ENCODE results near the gene CYP4F3.
"Not testable (repeated sequence)": the region's sequence is repeated elsewhere in the genome, so short reads cannot be mapped to it uniquely, and the experiment has no call there.

CYP4F3 gene

DNA sequence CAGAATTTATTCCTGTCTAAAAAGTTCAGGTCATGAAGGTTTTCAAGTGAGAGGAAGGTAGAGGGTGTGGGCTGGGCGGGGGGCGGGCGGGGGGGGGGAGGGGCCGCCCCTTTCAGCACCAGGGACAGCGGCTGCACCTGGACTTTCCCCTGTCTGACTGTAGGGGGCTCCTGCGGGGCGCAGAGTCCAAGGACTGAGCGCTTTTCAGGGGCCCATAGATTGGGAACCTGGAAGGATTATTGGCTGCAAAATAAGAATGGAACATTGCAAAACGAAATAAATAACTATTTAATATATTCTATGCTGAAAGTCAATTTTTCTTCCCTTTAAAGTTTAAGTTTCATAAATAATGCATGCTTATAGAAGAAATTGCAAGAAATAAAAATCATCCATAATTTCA is 8.9 kb upstream of the CYP4F3 start:
- DNase-seq, result peak in 1 of 2 experiments; percentile 9

GRCh38 chr19:15633082-15633835 is 7.4 kb upstream of the CYP4F3 start:
- no peak for DNase-seq

DNA sequence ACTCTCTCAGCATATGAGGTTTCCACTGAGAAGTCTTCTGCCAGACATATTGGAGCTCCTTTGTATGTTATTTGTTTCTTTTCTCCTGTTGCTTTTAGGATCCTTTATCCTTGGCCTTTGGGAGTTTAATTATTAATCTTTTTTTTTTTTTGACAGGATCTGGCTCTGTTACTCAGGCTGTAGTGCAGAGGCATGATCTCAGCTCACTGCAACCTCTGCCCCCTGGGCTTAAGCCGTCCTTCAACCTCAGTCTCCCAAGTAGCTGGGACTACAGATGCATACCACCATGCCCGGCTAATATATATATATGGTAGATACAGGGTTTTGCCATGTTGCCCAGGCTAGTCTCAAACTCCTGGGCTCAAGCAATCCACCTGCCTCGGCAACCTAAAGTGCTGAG is 6.6 kb upstream of the CYP4F3 start:
- no peak for DNase-seq

DNA sequence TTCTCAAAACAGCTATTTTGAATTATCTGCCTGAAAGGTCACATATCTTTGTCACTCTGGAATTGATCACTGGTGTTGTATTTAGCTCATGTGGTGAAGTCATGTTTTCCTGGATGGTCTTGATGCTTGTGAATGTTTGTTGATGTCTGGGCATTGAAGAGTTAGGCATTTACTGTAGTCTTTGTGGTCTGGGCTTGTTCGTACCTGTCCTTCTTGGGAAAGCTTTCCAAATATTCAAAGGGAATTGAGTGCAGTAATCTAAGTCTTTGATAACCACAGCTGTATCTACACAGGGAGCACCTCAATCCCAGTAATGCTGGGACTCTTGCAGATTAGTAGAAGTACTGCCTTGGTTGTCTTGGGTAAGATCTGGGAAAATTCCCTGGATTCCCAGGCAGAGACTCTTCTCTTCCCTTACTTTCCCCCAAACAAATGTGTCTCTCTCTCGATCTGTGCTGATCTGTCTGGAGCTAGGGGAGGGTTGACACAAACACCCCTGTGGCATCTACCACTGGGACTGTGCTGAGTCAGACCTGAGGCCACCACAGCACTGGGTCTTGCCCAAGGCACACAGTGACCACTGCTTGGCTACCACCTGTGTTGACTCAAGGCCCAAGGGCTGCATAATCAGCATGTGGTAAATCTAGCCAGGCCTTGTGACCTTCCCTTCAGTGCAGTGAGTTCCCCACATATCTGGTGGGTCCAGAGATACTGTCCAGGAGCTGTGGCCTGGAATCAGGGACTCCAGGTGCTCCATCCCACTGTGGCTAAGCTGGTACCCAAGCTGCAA is 5.5 kb upstream of the CYP4F3 start:
- DNase-seq, result no peak

GRCh38 chr19:15636026-15636425 is 4.7 kb upstream of the CYP4F3 start:
- no peak for DNase-seq

DNA sequence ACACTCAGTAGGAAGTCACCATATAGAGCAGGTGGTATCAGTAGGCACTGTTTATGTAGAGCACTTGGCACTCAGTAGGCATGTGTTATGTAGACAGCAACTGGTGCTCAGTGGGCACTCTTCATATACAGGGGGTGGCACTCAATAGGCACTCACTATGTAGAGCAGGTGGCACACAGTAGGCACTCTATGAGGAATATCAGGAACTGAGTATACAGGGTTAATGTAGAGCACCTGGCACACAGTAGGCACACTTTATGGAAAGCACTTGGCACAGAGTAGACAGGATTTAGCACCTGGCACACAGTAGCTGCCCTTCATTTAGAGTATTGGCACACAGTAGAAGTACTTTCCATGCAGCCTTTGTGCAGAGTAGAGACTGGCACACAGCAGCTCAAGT is 1.1 kb upstream of the CYP4F3 start:
- DNase-seq, result no peak

- DNase-seq, result no peak
Measured at GRCh38 chr19:15640904-15641597, 354 bp downstream of the CYP4F3 start.

DNA sequence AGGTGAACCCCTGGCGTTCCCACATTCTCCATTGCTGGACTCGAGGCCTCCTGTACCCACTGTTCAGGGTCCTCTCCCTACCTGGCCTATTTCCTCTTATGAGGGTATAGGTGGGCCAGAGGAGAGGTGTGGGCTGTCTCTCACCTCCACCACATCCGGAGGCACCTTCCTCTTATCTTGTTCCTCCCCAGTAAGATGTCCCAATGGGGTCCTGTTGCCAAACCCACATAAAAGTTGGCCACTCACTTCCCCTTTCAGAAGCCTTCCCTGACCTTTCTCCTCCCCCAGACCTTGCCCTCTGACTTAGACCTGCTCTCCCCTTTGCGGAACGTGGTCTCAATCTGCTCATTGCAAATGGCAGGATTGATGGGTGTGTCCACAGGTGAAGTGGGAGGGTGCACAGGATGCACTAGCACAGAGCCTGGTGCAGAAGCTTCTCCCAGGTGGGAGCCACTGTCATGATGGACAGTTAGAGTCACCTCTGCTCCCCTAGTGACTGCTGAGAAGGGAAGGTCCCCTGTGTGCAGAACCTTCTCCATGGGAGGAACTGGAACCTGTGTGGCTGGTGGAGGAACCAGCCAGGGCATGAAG is 1.3 kb downstream of the CYP4F3 start:
- no peak for DNase-seq

DNA sequence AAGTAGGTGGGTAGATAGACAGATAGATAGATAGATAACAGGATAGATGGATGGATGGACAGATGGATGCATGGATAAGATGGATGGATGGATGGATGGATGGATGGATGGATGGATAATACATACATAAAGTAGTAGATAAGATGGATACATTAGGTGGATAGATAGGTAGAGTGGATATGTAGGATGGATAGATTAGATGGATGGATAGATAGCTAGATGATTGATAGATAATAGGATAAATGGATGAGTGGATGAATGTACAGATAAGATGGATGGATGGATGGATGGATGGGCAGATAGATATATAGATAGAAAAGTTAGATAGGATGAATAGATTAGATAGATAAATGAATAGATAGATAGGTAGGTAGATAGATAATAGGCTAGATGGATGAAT is 2.1 kb downstream of the CYP4F3 start:
- DNase-seq, result no peak

GRCh38 chr19:15643387-15643786 is 2.7 kb downstream of the CYP4F3 start:
- DNase-seq, result no peak

GRCh38 chr19:15644066-15644741 is 3.5 kb downstream of the CYP4F3 start:
- no peak for DNase-seq

DNA sequence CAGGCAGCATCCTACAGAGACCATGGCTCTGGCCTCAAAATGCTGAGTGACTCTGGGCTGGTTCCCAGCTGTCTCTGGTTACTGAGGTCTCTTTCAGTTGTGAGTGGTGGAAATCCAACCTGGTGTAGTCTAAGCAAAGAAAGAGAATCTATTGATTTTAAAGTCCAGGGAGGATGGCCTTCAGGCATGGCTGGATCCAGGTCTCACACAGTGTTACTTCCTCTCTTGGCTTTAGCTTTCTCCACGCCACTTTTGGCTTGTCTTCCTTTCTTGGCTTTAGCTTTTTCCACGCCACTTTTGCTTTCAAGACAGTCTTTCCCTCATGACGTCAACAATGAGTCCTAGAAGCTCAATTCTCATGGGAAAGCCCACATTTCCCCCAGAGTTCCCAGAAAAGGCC is 4.1 kb downstream of the CYP4F3 start:
- no peak for DNase-seq

DNA sequence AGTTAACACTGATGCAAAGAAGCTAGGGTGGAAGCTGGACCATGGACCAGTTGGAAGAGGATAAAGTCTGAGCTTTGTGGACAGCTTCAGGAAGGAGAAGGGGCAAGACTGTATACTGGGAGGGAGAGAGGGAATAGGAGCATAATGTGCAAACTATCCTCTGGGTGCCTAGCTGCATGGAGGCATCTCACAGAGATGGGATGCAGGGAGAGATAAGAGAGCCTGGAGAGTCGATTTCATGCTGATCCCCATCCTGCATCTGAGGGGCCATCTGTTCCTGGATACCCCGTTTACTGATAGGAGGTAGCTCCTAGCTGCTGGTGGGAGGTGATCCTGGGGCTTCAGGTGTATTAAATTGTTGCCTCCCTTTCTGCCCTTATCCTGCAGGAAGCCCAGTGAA is 8.8 kb downstream of the CYP4F3 start:
- no peak for DNase-seq

GRCh38 chr19:15650123-15650522 is 9.4 kb downstream of the CYP4F3 start:
- DNase-seq, result not testable (repeated sequence)

DNA sequence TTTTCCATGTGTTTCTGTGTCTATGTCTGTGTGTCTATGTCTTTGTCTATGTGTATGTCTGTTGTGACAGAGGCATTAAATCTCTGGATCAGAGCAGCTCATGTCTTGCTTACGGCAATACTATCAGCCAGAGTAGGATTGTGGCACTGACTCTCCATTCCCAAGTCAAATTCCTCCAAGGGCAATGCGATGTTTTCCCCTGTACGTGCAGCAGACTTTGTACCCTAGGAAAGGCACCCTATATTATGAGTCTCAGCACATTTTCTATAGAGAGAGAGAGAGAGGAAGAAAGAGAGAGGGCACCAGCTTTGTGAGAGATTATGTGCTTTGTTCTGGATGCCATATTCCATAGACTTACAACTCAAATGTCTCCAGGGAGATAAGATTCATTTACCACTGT is 11.1 kb downstream of the CYP4F3 start:
- DNase-seq, result no peak

DNA sequence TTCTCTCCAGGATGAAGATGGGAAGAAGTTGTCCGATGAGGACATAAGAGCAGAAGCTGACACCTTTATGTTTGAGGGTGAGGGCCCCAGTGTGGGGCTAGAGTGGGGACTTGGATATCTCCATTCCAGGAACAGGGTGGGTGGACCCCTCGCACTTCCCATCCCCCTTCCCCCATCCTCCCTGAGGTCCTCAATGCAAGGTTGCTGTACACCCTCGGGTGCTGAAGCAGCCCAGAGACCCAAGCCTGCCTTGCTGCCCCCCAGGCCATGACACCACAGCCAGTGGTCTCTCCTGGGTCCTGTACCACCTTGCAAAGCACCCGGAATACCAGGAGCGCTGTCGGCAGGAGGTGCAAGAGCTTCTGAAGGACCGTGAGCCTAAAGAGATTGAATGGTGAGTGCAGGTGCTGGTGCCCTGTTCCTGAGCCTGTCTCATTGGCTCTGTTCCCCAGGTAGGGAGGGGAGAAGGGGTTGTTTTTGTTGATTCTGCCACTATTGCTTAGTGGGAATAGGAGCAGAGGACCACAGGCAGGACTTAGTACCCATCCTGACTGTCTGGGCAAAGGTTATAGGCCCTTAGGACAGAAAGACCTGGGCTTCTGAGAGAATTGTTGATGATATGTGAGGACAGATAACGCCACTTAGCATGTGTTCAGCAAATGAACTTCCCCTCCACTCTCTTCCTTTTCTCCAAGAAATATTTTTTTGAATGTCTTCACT is 12.0 kb downstream of the CYP4F3 start:
- no peak for DNase-seq

- no peak for DNase-seq
Measured at GRCh38 chr19:15656467-15656866, 15.8 kb downstream of the CYP4F3 start.

- DNase-seq, result no peak
Measured at GRCh38 chr19:15663247-15663646, 22.6 kb downstream of the CYP4F3 start.

GRCh38 chr19:15666186-15666585 is 25.5 kb downstream of the CYP4F3 start:
- DNase-seq, result no peak

- DNase-seq, result no peak
Measured at GRCh38 chr19:15666883-15667282, 26.2 kb downstream of the CYP4F3 start.

GRCh38 chr19:15669440-15669839 is 28.7 kb downstream of the CYP4F3 start:
- no peak for DNase-seq

- no peak for DNase-seq
Measured at GRCh38 chr19:15669891-15670290, 29.2 kb downstream of the CYP4F3 start.

Data from NCI-H446 (cell line).